ENCODE measurements around the gene CMKLR1.

Gene CMKLR1

DNA sequence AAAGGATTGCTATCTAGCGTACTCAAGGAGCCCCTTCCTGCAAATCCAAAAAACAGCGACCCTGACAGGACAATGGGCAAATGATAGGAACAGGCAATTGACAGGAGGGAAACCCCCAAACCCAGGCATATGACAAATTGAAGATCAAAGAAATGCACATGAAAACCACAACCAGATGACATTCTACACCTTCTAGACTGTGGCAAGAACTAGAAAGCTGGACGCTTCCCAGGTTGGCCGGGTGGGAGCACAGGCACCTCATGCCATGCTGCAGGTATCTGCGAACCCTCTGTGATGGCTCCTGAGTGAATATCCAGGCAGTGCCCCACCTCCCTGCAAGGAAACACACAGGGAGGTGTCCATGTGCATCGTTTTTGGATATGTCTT lies 37.1 kb downstream of the CMKLR1 start:
- ATAC-seq (ENCODE audit: insufficient read depth, low read depth), result no peak
- TF ChIP-seq, protein P1, sequence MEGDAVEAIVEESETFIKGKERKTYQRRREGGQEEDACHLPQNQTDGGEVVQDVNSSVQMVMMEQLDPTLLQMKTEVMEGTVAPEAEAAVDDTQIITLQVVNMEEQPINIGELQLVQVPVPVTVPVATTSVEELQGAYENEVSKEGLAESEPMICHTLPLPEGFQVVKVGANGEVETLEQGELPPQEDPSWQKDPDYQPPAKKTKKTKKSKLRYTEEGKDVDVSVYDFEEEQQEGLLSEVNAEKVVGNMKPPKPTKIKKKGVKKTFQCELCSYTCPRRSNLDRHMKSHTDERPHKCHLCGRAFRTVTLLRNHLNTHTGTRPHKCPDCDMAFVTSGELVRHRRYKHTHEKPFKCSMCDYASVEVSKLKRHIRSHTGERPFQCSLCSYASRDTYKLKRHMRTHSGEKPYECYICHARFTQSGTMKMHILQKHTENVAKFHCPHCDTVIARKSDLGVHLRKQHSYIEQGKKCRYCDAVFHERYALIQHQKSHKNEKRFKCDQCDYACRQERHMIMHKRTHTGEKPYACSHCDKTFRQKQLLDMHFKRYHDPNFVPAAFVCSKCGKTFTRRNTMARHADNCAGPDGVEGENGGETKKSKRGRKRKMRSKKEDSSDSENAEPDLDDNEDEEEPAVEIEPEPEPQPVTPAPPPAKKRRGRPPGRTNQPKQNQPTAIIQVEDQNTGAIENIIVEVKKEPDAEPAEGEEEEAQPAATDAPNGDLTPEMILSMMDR (IDR thresholded peaks at IDR 0.05; ENCODE audit: borderline replicate concordance, extremely low read depth, low read length, poor library complexity, severe bottlenecking), result no peak
- no peak for TF ChIP-seq EZH2 (IDR thresholded peaks at IDR 0.05; ENCODE audit: borderline replicate concordance, low read depth, low read length, severe bottlenecking)
- peaks cover 12% of the 10 kb centered on the region for H3K27me3 ChIP-seq (ENCODE audit: insufficient read depth, low read length, poor library complexity)
- no peaks in the 10 kb centered on the region for H3K79me2 ChIP-seq (ENCODE audit: insufficient read depth, low read length)
- no peaks in the 10 kb centered on the region for H4K20me1 ChIP-seq (ENCODE audit: insufficient read depth, low read length)
- H2AFZ ChIP-seq (ENCODE audit: low read depth, low read length), result no peak overlapping the region
- no peak overlapping the region for H3K9ac ChIP-seq (ENCODE audit: low read depth, low read length)
- H3K4me1 ChIP-seq (ENCODE audit: insufficient read depth, low read length), result no peaks in the 10 kb centered on the region
- H3K36me3 ChIP-seq (ENCODE audit: insufficient read depth, low read length), result no peaks in the 10 kb centered on the region
- no peaks in the 10 kb centered on the region for H3K9me3 ChIP-seq (ENCODE audit: insufficient read depth, low read length, severe bottlenecking)
- no peak overlapping the region for H3K4me3 ChIP-seq (ENCODE audit: low read depth in 1 of 2, low read length in 2 of 2)
- no peak overlapping the region for H3K4me2 ChIP-seq (ENCODE audit: insufficient read depth, low read length)
- no peak overlapping the region for H3K27ac ChIP-seq (ENCODE audit: low read length)
- no peak for DNase-seq

DNA sequence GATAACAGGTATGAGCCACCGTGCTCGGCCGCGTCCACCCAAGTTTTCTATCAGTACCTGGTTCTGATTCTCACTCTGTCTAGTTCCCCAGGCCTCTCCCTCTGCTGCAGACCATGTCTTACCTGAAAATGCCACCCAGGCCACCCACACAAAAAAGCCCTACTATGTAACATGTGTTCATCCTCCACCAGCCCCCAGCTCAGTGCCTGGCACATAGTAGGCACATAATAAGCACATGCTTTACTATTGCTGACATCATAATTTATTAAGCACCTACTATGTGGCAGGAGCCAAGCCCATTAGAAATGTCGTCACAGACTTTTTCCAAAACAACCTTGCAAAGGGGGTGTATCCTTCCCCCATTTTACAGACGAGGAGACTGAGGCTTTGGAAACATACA lies 37.8 kb downstream of the CMKLR1 start:
- H3K4me1 ChIP-seq (ENCODE audit: insufficient read depth, low read length), result no peaks in the 10 kb centered on the region
- no peak overlapping the region for H2AFZ ChIP-seq (ENCODE audit: low read depth, low read length)
- no peak for TF ChIP-seq EZH2 (IDR thresholded peaks at IDR 0.05; ENCODE audit: borderline replicate concordance, low read depth, low read length, severe bottlenecking)
- TF ChIP-seq, protein P1 (IDR thresholded peaks at IDR 0.05; ENCODE audit: borderline replicate concordance, extremely low read depth, low read length, poor library complexity, severe bottlenecking), result no peak
- H3K36me3 ChIP-seq (ENCODE audit: insufficient read depth, low read length), result no peaks in the 10 kb centered on the region
- no peak overlapping the region for H3K4me3 ChIP-seq (ENCODE audit: low read depth in 1 of 2, low read length in 2 of 2)
- no peak overlapping the region for H3K27ac ChIP-seq (ENCODE audit: low read length)
- peaks cover 9% of the 10 kb centered on the region for H3K27me3 ChIP-seq (ENCODE audit: insufficient read depth, low read length, poor library complexity)
- ATAC-seq (ENCODE audit: insufficient read depth, low read depth), result no peak
- H3K79me2 ChIP-seq (ENCODE audit: insufficient read depth, low read length), result no peaks in the 10 kb centered on the region
- no peaks in the 10 kb centered on the region for H4K20me1 ChIP-seq (ENCODE audit: insufficient read depth, low read length)
- no peaks in the 10 kb centered on the region for H3K9me3 ChIP-seq (ENCODE audit: insufficient read depth, low read length, severe bottlenecking)
- no peak overlapping the region for H3K9ac ChIP-seq (ENCODE audit: low read depth, low read length)
- no peak overlapping the region for H3K4me2 ChIP-seq (ENCODE audit: insufficient read depth, low read length)
- DNase-seq, result no peak

GRCh38 chr12:108299980-108300696 lies 39.0 kb downstream of the CMKLR1 start:
- H4K20me1 ChIP-seq (ENCODE audit: insufficient read depth, low read length), result 0 out of 2 replicates have a peak, but pooled peaks cover 4% of the 10 kb centered on the region
- DNase-seq (no peak), ATAC-seq (ENCODE audit: insufficient read depth, low read depth) (no peak)
- H3K9ac ChIP-seq (ENCODE audit: low read depth, low read length), result no peak overlapping the region
- TF ChIP-seq EZH2 (IDR thresholded peaks at IDR 0.05; ENCODE audit: borderline replicate concordance, low read depth, low read length, severe bottlenecking), result no peak
- TF ChIP-seq, protein P1 (IDR thresholded peaks at IDR 0.05; ENCODE audit: borderline replicate concordance, extremely low read depth, low read length, poor library complexity, severe bottlenecking), result no peak
- no peak overlapping the region for H3K4me2 ChIP-seq (ENCODE audit: insufficient read depth, low read length)
- no peak overlapping the region for H3K4me3 ChIP-seq (ENCODE audit: low read depth in 1 of 2, low read length in 2 of 2)
- H3K79me2 ChIP-seq (ENCODE audit: insufficient read depth, low read length), result no peaks in the 10 kb centered on the region
- no peaks in the 10 kb centered on the region for H3K4me1 ChIP-seq (ENCODE audit: insufficient read depth, low read length)
- no peak overlapping the region for H3K27ac ChIP-seq (ENCODE audit: low read length)
- H2AFZ ChIP-seq (ENCODE audit: low read depth, low read length), result no peak overlapping the region
- H3K9me3 ChIP-seq (ENCODE audit: insufficient read depth, low read length, severe bottlenecking), result no peaks in the 10 kb centered on the region
- H3K27me3 ChIP-seq (ENCODE audit: insufficient read depth, low read length, poor library complexity), result no peaks in the 10 kb centered on the region
- no peaks in the 10 kb centered on the region for H3K36me3 ChIP-seq (ENCODE audit: insufficient read depth, low read length)

All from DND-41 (cell line).